DOHH2 (cell line): ENCODE measurements around the gene PCBP3.
A peak's percentile ranks its signal among the peaks of the same experiment; 100 is the strongest.

ENCODE experiments used
- H3F3A ChIP-seq: fragments of 200-600 bp; sonication (generic), shearing (Covaris generic); 2 replicates; pipeline ENCODE4 v1.6.0; 2016; ENCODE audit warnings: antibody characterized with exemption, mild to moderate bottlenecking; ENCODE audit not compliant: control insufficient read depth, insufficient read depth
- H3K27ac ChIP-seq: fragments of 200-600 bp; sonication (generic); 2 replicates; pipeline ENCODE4 v1.5.1; 2014; ENCODE audit warnings: low read depth, mild to moderate bottlenecking, low read length, moderate library complexity
- H3K27me3 ChIP-seq: fragments of 200-600 bp; sonication (generic); 2 replicates; pipeline ENCODE4 v1.6.1; 2014; ENCODE audit warnings: mild to moderate bottlenecking, low read length, mixed read lengths; ENCODE audit not compliant: control insufficient read depth
- H3K36me3 ChIP-seq: fragments of 200-600 bp; sonication (generic); 2 replicates; pipeline ENCODE4 v1.6.1; 2014; ENCODE audit warnings: mild to moderate bottlenecking, low read length, moderate library complexity, mixed read lengths; ENCODE audit not compliant: control insufficient read depth
- H3K4me1 ChIP-seq: fragments of 200-600 bp; sonication (generic); 2 replicates; pipeline ENCODE4 v1.6.1; 2014; ENCODE audit warnings: mild to moderate bottlenecking, low read length, mixed read lengths; ENCODE audit not compliant: control insufficient read depth
- H3K4me2 ChIP-seq: fragments of 200-600 bp; sonication (generic); 2 replicates; pipeline ENCODE4 v1.6.0; 2014; ENCODE audit warnings: mild to moderate bottlenecking, low read length, moderate library complexity
- H3K4me3 ChIP-seq: fragments of 200-600 bp; sonication (generic); 2 replicates; pipeline ENCODE4 v1.5.1; 2014; ENCODE audit warnings: mild to moderate bottlenecking, low read length, mixed read lengths
- H3K79me2 ChIP-seq: fragments of 200-600 bp; sonication (generic); 2 replicates; pipeline ENCODE4 v1.6.1; 2014; ENCODE audit warnings: mild to moderate bottlenecking, low read length, mixed read lengths; ENCODE audit not compliant: control insufficient read depth
- H3K9me2 ChIP-seq: fragments of 200-600 bp; sonication (generic); replicated peaks from 2 replicates; pipeline ENCODE4 v1.6.1; 2014; ENCODE audit warnings: mild to moderate bottlenecking, low read length, mixed read lengths; ENCODE audit not compliant: control insufficient read depth
- H3K9me3 ChIP-seq: fragments of 200-600 bp; sonication (generic); 2 replicates; pipeline ENCODE4 v1.6.1; 2014; ENCODE audit warnings: antibody characterized with exemption, low read length, mixed read lengths; ENCODE audit not compliant: control insufficient read depth, insufficient read depth
- H4K20me1 ChIP-seq: fragments of 200-600 bp; sonication (generic); 2 replicates; pipeline ENCODE4 v1.6.0; 2014; ENCODE audit warnings: low read depth, mild to moderate bottlenecking, antibody characterized with exemption, low read length, moderate library complexity; ENCODE audit not compliant: control insufficient read depth, insufficient read depth
- CTCF ChIP-seq: fragments of 200-600 bp; sonication (generic); IDR thresholded peaks from one replicate; pipeline ENCODE4 v1.5.1; 2014; ENCODE audit warnings: antibody characterized with exemption, mild to moderate bottlenecking, low read depth, low read length; ENCODE audit not compliant: poor library complexity, severe bottlenecking
- EZH2phosphoT487 ChIP-seq: fragments of 200-600 bp; sonication (generic); IDR thresholded peaks from 2 replicates; pipeline ENCODE4 v1.6.1; 2017; ENCODE audit warnings: borderline replicate concordance, mild to moderate bottlenecking, antibody characterized with exemption, low read length, moderate library complexity, mixed read lengths

Gene PCBP3

GRCh38 chr21:45921917-45922316, 278.4 kb downstream of the PCBP3 start:
- H3F3A ChIP-seq, result no peaks in the 10 kb centered on the region
- no peak overlapping the region for H3K4me2 ChIP-seq
- no peaks in the 10 kb centered on the region for H3K36me3 ChIP-seq
- H3K4me3 ChIP-seq, result no peak overlapping the region
- no peaks in the 10 kb centered on the region for H3K9me2 ChIP-seq
- H3K79me2 ChIP-seq, result no peaks in the 10 kb centered on the region
- peaks cover 30% of the 10 kb centered on the region; the same call in 1 of the 2 replicates for H3K9me3 ChIP-seq
- H4K20me1 ChIP-seq, result no peaks in the 10 kb centered on the region
- H3K27ac ChIP-seq, result no peak overlapping the region
- no peaks in the 10 kb centered on the region for H3K4me1 ChIP-seq
- TF ChIP-seq CTCF (no peak), EZH2phosphoT487 (no peak)
- H3K27me3 ChIP-seq, result no peaks in the 10 kb centered on the region

- Histone ChIP-seq H3K9me2 (no peaks in the 10 kb centered on the region), H3K27me3 (no peaks in the 10 kb centered on the region), H3K79me2 (no peaks in the 10 kb centered on the region), H3F3A (no peaks in the 10 kb centered on the region), H4K20me1 (no peaks in the 10 kb centered on the region), H3K4me3 (no peak overlapping the region), H3K4me2 (no peak overlapping the region), H3K4me1 (no peaks in the 10 kb centered on the region), H3K9me3 (peaks cover 30% of the 10 kb centered on the region; the same call in 1 of the 2 replicates), H3K36me3 (no peaks in the 10 kb centered on the region), H3K27ac (no peak overlapping the region)
- TF ChIP-seq CTCF (no peak), EZH2phosphoT487 (no peak)
Observed at GRCh38 chr21:45922648-45923047, 279.1 kb downstream of the PCBP3 start.

GRCh38 chr21:45923146-45923545, 279.6 kb downstream of the PCBP3 start:
- no peaks in the 10 kb centered on the region for H3K27me3 ChIP-seq
- TF ChIP-seq CTCF, result peak; percentile 57
- no peak for TF ChIP-seq EZH2phosphoT487

More at GRCh38 chr21:45923146-45923545, 279.6 kb downstream of the PCBP3 start:
- Histone ChIP-seq H3K4me2 (no peak overlapping the region), H3K4me3 (no peak overlapping the region), H3K9me2 (no peaks in the 10 kb centered on the region), H3K36me3 (no peaks in the 10 kb centered on the region), H3K4me1 (no peaks in the 10 kb centered on the region), H3K9me3 (peaks cover 34% of the 10 kb centered on the region; the same call in 1 of the 2 replicates), H3K79me2 (no peaks in the 10 kb centered on the region), H3F3A (no peaks in the 10 kb centered on the region), H3K27ac (no peak overlapping the region), H4K20me1 (no peaks in the 10 kb centered on the region)
